ENCODE data around the gene PLPPR1. TPM values are rescaled to one million over a fixed set of nuclear protein-coding genes. Genes with fewer than 3 reads are reported as not detected.

PLPPR1 gene
- total RNA-seq, 1 experiment from 2014 or later, result 2.4 TPM

DNA sequence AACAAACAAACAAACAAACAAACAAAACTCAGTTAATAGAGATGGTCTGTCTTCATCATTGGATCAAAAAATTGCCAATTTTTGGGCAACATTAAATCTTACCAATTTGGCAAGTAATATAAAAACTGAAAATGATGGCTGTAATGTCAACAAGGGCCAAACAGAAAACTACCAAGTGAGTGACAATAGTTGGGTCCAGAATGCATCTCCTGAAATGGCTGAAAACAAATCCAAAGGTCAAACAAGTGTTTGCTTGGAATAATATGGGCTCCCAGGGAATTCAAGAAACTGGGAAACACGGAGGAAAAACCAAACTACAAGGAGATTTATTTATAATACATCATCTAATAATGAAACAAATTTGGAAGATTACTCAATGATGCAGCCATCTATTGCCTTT lies 331.2 kb downstream of the PLPPR1 start:
- Mint-ChIP-seq H3K27me3 (ENCODE audit: low read depth) (no peaks in the 10 kb centered on the region), H3K4me3 (no peak overlapping the region), H3K27ac (no peak overlapping the region), H3K4me1 (no peaks in the 10 kb centered on the region), H3K36me3 (ENCODE audit: insufficient read depth in 1 of 3, low read depth in 3 of 3) (no peaks in the 10 kb centered on the region), H3K9me3 (peaks cover 0 to 4% of the 10 kb centered on the region in 2 experiments; a peak in 1 of 5 replicates)
- Histone ChIP-seq H4K91ac (ENCODE audit: insufficient read length, low read depth, low read length) (no peak overlapping the region), H3K14ac (ENCODE audit: insufficient read depth, low read length) (no peak overlapping the region), H3K27ac (ENCODE audit: insufficient read length, low read depth, low read length) (no peak overlapping the region), H3K4me1 (ENCODE audit: insufficient read depth, low read length) (no peaks in the 10 kb centered on the region), H3T11ph (ENCODE audit: low read length) (no peak overlapping the region), H3K56ac (ENCODE audit: insufficient read length, low read depth, low read length) (no peak overlapping the region), H3K9ac (ENCODE audit: extremely low read depth, insufficient read length, low read length) (no peak overlapping the region), H3K9me3 (ENCODE audit: control insufficient read depth, low read depth, low read length) (no peaks in the 10 kb centered on the region), H2AFZ (ENCODE audit: low read length) (no peak overlapping the region), H4K20me1 (ENCODE audit: control insufficient read depth, insufficient read depth, insufficient read length) (no peaks in the 10 kb centered on the region), H3K4ac (ENCODE audit: low read depth, low read length) (no peak overlapping the region), H4K8ac (replicated peaks; ENCODE audit: insufficient read length, low read depth, low read length) (no peak overlapping the region), H3K23ac (ENCODE audit: insufficient read length, low read depth, low read length) (no peak overlapping the region), H2BK12ac (ENCODE audit: insufficient read length, low read depth, low read length) (no peak overlapping the region), H3K79me2 (ENCODE audit: insufficient read depth, low read length) (no peaks in the 10 kb centered on the region), H2BK5ac (ENCODE audit: insufficient read length, low read length) (no peak overlapping the region), H2AK5ac (ENCODE audit: insufficient read length, low read length) (no peak overlapping the region), H4K5ac (ENCODE audit: insufficient read length, low read depth, low read length) (no peak overlapping the region), H3K4me2 (ENCODE audit: insufficient read depth, insufficient read length, low read length) (no peak overlapping the region), H2BK15ac (ENCODE audit: low read depth, low read length) (no peak overlapping the region), H3K18ac (ENCODE audit: insufficient read length, low read depth, low read length) (no peak overlapping the region), H2BK120ac (ENCODE audit: low read depth, low read length, poor library complexity, severe bottlenecking) (no peak overlapping the region), H3K23me2 (ENCODE audit: insufficient read length, low read depth, low read length, poor library complexity, severe bottlenecking) (no peaks in the 10 kb centered on the region), H3K27me3 (ENCODE audit: insufficient read depth, low read length) (no peaks in the 10 kb centered on the region), H3K79me1 (ENCODE audit: insufficient read depth, low read depth, low read length, poor library complexity, severe bottlenecking) (no peaks in the 10 kb centered on the region), H2BK20ac (ENCODE audit: low read depth, low read length, poor library complexity, severe bottlenecking) (no peak overlapping the region)
- DNase-seq, result no peak
- TF ChIP-seq, protein P1, sequence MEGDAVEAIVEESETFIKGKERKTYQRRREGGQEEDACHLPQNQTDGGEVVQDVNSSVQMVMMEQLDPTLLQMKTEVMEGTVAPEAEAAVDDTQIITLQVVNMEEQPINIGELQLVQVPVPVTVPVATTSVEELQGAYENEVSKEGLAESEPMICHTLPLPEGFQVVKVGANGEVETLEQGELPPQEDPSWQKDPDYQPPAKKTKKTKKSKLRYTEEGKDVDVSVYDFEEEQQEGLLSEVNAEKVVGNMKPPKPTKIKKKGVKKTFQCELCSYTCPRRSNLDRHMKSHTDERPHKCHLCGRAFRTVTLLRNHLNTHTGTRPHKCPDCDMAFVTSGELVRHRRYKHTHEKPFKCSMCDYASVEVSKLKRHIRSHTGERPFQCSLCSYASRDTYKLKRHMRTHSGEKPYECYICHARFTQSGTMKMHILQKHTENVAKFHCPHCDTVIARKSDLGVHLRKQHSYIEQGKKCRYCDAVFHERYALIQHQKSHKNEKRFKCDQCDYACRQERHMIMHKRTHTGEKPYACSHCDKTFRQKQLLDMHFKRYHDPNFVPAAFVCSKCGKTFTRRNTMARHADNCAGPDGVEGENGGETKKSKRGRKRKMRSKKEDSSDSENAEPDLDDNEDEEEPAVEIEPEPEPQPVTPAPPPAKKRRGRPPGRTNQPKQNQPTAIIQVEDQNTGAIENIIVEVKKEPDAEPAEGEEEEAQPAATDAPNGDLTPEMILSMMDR (conservative IDR thresholded peaks at IDR 0.05), result no peak
- no CpG with 5 or more reads among the region's 1 CpG for WGBS (ENCODE audit: extremely low coverage, insufficient read length, low lambda C conversion rate)
